NCI-H1694 (cell line): ENCODE measurements around the gene COL25A1.

Source experiments
- DNase-seq: peaks from one replicate; lab custom pipeline; 2025; lab: John Stamatoyannopoulos, UW

COL25A1 gene

GRCh38 chr4:108852691-108853090 lies 449.8 kb downstream of the COL25A1 start:
- no peak for DNase-seq

- DNase-seq: no peak
Measured at GRCh38 chr4:108851366-108851765, 451.1 kb downstream of the COL25A1 start.

GRCh38 chr4:108850219-108850649 lies 452.2 kb downstream of the COL25A1 start:
- DNase-seq: no peak

- DNase-seq: no peak
Measured at GRCh38 chr4:108849611-108850168, 452.8 kb downstream of the COL25A1 start.

- DNase-seq: no peak
Measured at GRCh38 chr4:108846568-108846967, 455.9 kb downstream of the COL25A1 start.

- no peak for DNase-seq
Measured at GRCh38 chr4:108840426-108840975, 462.0 kb downstream of the COL25A1 start.

- no peak for DNase-seq
Measured at GRCh38 chr4:108839333-108839732, 463.1 kb downstream of the COL25A1 start.

- DNase-seq: no peak
Measured at GRCh38 chr4:108838451-108838850, 464.0 kb downstream of the COL25A1 start.

- DNase-seq: no peak
Measured at GRCh38 chr4:108834835-108835384, 467.5 kb downstream of the COL25A1 start.

- DNase-seq: no peak
Measured at GRCh38 chr4:108834166-108834834, 468.2 kb downstream of the COL25A1 start.

- no peak for DNase-seq
Measured at GRCh38 chr4:108833046-108833445, 469.4 kb downstream of the COL25A1 start.

- DNase-seq: no peak
Measured at GRCh38 chr4:108831886-108832285, 470.6 kb downstream of the COL25A1 start.

GRCh38 chr4:108831291-108831690 lies 471.2 kb downstream of the COL25A1 start:
- DNase-seq: no peak

GRCh38 chr4:108830509-108831244 lies 471.8 kb downstream of the COL25A1 start:
- DNase-seq: no peak

- no peak for DNase-seq
Measured at GRCh38 chr4:108829966-108830492, 472.4 kb downstream of the COL25A1 start.

- no peak for DNase-seq
Measured at GRCh38 chr4:108828620-108829019, 473.8 kb downstream of the COL25A1 start.

- DNase-seq: no peak
Measured at GRCh38 chr4:108825737-108826136, 476.7 kb downstream of the COL25A1 start.

- no peak for DNase-seq
Measured at GRCh38 chr4:108821351-108821930, 481.0 kb downstream of the COL25A1 start.

- DNase-seq: no peak
Measured at GRCh38 chr4:108820492-108821350, 481.7 kb downstream of the COL25A1 start.

GRCh38 chr4:108814326-108814725 lies 488.1 kb downstream of the COL25A1 start:
- DNase-seq: no peak

- no peak for DNase-seq
Measured at GRCh38 chr4:108813261-108813660, 489.2 kb downstream of the COL25A1 start.
